SK-N-SH treated with all-trans-retinoic acid at 6 μM for 48 hours (cell line): Measurements from ENCODE around the gene PIGM.

Experiments
- ATAC-seq: fragments of 200-7000 bp; cut with Tn5 transposase; 3 replicates; pipeline ENCODE4 v1.9.1; 2020; ENCODE audit warnings: mild to moderate bottlenecking, moderate library complexity
- ARNTL ChIP-seq: fragments of 450-650 bp; formaldehyde crosslinking; IDR thresholded peaks from 2 replicates; pipeline ENCODE4 v1.5.0; 2020; ENCODE audit warnings: low read depth, mild to moderate bottlenecking, moderate library complexity, borderline replicate concordance
- BACH2 ChIP-seq: fragments of 250-450 bp; sonication (Bioruptor Pico); IDR thresholded peaks from 2 replicates; pipeline ENCODE4 v1.9.0; 2021; ENCODE audit warnings: mild to moderate bottlenecking, borderline replicate concordance
- CREB5 ChIP-seq: fragments of 250-450 bp; sonication (Bioruptor Pico); IDR thresholded peaks from 2 replicates; pipeline ENCODE4 v1.5.1; 2020; ENCODE audit warnings: low read depth, mild to moderate bottlenecking, moderate library complexity
- CSDC2 ChIP-seq: fragments of 250-450 bp; sonication (Bioruptor Pico); IDR thresholded peaks from 2 replicates; pipeline ENCODE4 v1.5.0; 2020; ENCODE audit warnings: mild to moderate bottlenecking, moderate library complexity
- CSRNP3 ChIP-seq: fragments of 250-450 bp; sonication (Bioruptor Pico); IDR thresholded peaks from 2 replicates; pipeline ENCODE4 v1.5.1; 2021; ENCODE audit warnings: mild to moderate bottlenecking, moderate library complexity
- ESRRG ChIP-seq: fragments of 250-450 bp; sonication (Bioruptor Pico); IDR thresholded peaks from 2 replicates; pipeline ENCODE4 v1.6.1; 2021; ENCODE audit warnings: mild to moderate bottlenecking
- GLIS3 ChIP-seq: fragments of 250-450 bp; sonication (Bioruptor Pico); IDR thresholded peaks from 2 replicates; pipeline ENCODE4 v1.5.0; 2020; ENCODE audit warnings: mild to moderate bottlenecking, moderate library complexity
- OSR1 ChIP-seq: fragments of 250-450 bp; sonication (Bioruptor Pico); IDR thresholded peaks from 2 replicates; pipeline ENCODE4 v1.8.0; 2022; ENCODE audit warnings: moderate library complexity, mild to moderate bottlenecking, inconsistent platforms
- POU6F1 ChIP-seq: fragments of 250-450 bp; sonication (Bioruptor Pico); IDR thresholded peaks from 2 replicates; pipeline ENCODE4 v1.8.0; 2021; ENCODE audit warnings: low read depth, mild to moderate bottlenecking, moderate library complexity, borderline replicate concordance
- PPARA ChIP-seq: fragments of 250-450 bp; sonication (Bioruptor Pico); IDR thresholded peaks from 2 replicates; pipeline ENCODE4 v1.5.0; 2020; ENCODE audit warnings: mild to moderate bottlenecking, borderline replicate concordance
- RARB ChIP-seq: fragments of 250-450 bp; sonication (Bioruptor Pico); IDR thresholded peaks from 2 replicates; pipeline ENCODE4 v1.8.0; 2021; ENCODE audit warnings: mild to moderate bottlenecking, moderate library complexity
- SNAI2 ChIP-seq: fragments of 250-450 bp; sonication (Bioruptor Pico); IDR thresholded peaks from 2 replicates; pipeline ENCODE4 v1.5.0; 2020; ENCODE audit warnings: mild to moderate bottlenecking, moderate library complexity
- TCF4 ChIP-seq: fragments of 250-450 bp; sonication (Bioruptor Pico); IDR thresholded peaks from 2 replicates; pipeline ENCODE4 v1.8.0; 2021; ENCODE audit warnings: mild to moderate bottlenecking, moderate library complexity, borderline replicate concordance
- TOX ChIP-seq: fragments of 250-450 bp; sonication (Bioruptor Pico); IDR thresholded peaks from 2 replicates; pipeline ENCODE4 v1.8.0; 2021; ENCODE audit warnings: mild to moderate bottlenecking, moderate library complexity, borderline replicate concordance
- ZC3H10 ChIP-seq: fragments of 250-450 bp; sonication (Bioruptor Pico); IDR thresholded peaks from 2 replicates; pipeline ENCODE4 v1.5.1; 2021; ENCODE audit warnings: mild to moderate bottlenecking, moderate library complexity
- ZFP3 ChIP-seq: fragments of 250-450 bp; sonication (Bioruptor Pico); IDR thresholded peaks from 2 replicates; pipeline ENCODE4 v1.5.0; 2020; ENCODE audit warnings: mild to moderate bottlenecking, moderate library complexity
- ZFP30 ChIP-seq: fragments of 450-650 bp; formaldehyde crosslinking; IDR thresholded peaks from 2 replicates; pipeline ENCODE4 v1.5.0; 2022; ENCODE audit warnings: mild to moderate bottlenecking, moderate library complexity
- ZNF565 ChIP-seq: fragments of 450-650 bp; formaldehyde crosslinking; conservative IDR thresholded peaks from 2 replicates; pipeline ENCODE4 v1.5.0; 2020; ENCODE audit warnings: low read depth, mild to moderate bottlenecking, moderate library complexity
- ZNF8 ChIP-seq: fragments of 450-650 bp; formaldehyde crosslinking; IDR thresholded peaks from 2 replicates; pipeline ENCODE4 v1.5.0; 2020; ENCODE audit warnings: mild to moderate bottlenecking, moderate library complexity
- TF ChIP-seq, protein P1 (sequence below): fragments of 250-450 bp; sonication (Bioruptor Pico); IDR thresholded peaks from 2 replicates; pipeline ENCODE4 v1.8.0; 2020; ENCODE audit warnings: mild to moderate bottlenecking, moderate library complexity, borderline replicate concordance
- TF ChIP-seq, protein P2 (sequence below): fragments of 250-450 bp; sonication (Bioruptor Pico); IDR thresholded peaks from 2 replicates; pipeline ENCODE4 v1.5.0; 2020; ENCODE audit warnings: mild to moderate bottlenecking, moderate library complexity

Gene PIGM

GRCh38 chr1:159988006-159988405 is 43.8 kb downstream of the PIGM start:
- no peak for TF ChIP-seq ZFP3 (CRISPR knock-in tag)
- no peak for TF ChIP-seq SNAI2 (CRISPR knock-in tag)
- TF ChIP-seq OSR1 = no peak
- TF ChIP-seq, protein P1, sequence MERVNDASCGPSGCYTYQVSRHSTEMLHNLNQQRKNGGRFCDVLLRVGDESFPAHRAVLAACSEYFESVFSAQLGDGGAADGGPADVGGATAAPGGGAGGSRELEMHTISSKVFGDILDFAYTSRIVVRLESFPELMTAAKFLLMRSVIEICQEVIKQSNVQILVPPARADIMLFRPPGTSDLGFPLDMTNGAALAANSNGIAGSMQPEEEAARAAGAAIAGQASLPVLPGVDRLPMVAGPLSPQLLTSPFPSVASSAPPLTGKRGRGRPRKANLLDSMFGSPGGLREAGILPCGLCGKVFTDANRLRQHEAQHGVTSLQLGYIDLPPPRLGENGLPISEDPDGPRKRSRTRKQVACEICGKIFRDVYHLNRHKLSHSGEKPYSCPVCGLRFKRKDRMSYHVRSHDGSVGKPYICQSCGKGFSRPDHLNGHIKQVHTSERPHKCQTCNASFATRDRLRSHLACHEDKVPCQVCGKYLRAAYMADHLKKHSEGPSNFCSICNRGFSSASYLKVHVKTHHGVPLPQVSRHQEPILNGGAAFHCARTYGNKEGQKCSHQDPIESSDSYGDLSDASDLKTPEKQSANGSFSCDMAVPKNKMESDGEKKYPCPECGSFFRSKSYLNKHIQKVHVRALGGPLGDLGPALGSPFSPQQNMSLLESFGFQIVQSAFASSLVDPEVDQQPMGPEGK (CRISPR knock-in tag) = no peak
- no peak for TF ChIP-seq CREB5
- no peak for TF ChIP-seq BACH2 (CRISPR knock-in tag)
- no peak for TF ChIP-seq ZNF565 (CRISPR knock-in tag)
- no peak for TF ChIP-seq ZFP30 (CRISPR knock-in tag)
- TF ChIP-seq CSRNP3 (CRISPR knock-in tag) = no peak
- TF ChIP-seq TOX = no peak
- TF ChIP-seq ZNF8 (CRISPR knock-in tag) = no peak
- ATAC-seq = no peak

GRCh38 chr1:159987186-159987585 is 44.6 kb downstream of the PIGM start:
- no peak for TF ChIP-seq SNAI2 (CRISPR knock-in tag)
- no peak for TF ChIP-seq PPARA (CRISPR knock-in tag)
- no peak for TF ChIP-seq GLIS3
- no peak for TF ChIP-seq ZFP30 (CRISPR knock-in tag)
- TF ChIP-seq CSDC2 = no peak
- TF ChIP-seq TCF4 = no peak
- no peak for TF ChIP-seq ZNF565 (CRISPR knock-in tag)
- no peak for TF ChIP-seq RARB
- no peak for TF ChIP-seq ARNTL (CRISPR knock-in tag)
- no peak for TF ChIP-seq OSR1
- no peak for TF ChIP-seq ZFP3 (CRISPR knock-in tag)

GRCh38 chr1:159986531-159986930 is 45.3 kb downstream of the PIGM start:
- TF ChIP-seq TCF4 (no peak), ZC3H10 (CRISPR knock-in tag) (no peak), ESRRG (CRISPR knock-in tag) (no peak)
- TF ChIP-seq, protein P1 (CRISPR knock-in tag) = no peak
- TF ChIP-seq, protein P2, sequence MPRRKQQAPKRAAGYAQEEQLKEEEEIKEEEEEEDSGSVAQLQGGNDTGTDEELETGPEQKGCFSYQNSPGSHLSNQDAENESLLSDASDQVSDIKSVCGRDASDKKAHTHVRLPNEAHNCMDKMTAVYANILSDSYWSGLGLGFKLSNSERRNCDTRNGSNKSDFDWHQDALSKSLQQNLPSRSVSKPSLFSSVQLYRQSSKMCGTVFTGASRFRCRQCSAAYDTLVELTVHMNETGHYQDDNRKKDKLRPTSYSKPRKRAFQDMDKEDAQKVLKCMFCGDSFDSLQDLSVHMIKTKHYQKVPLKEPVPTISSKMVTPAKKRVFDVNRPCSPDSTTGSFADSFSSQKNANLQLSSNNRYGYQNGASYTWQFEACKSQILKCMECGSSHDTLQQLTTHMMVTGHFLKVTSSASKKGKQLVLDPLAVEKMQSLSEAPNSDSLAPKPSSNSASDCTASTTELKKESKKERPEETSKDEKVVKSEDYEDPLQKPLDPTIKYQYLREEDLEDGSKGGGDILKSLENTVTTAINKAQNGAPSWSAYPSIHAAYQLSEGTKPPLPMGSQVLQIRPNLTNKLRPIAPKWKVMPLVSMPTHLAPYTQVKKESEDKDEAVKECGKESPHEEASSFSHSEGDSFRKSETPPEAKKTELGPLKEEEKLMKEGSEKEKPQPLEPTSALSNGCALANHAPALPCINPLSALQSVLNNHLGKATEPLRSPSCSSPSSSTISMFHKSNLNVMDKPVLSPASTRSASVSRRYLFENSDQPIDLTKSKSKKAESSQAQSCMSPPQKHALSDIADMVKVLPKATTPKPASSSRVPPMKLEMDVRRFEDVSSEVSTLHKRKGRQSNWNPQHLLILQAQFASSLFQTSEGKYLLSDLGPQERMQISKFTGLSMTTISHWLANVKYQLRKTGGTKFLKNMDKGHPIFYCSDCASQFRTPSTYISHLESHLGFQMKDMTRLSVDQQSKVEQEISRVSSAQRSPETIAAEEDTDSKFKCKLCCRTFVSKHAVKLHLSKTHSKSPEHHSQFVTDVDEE (CRISPR knock-in tag) = no peak
- TF ChIP-seq, all 23 proteins: peak for 0
- ATAC-seq = no peak

More at GRCh38 chr1:159987186-159987585, 44.6 kb downstream of the PIGM start:
- no peak for ATAC-seq

DNA sequence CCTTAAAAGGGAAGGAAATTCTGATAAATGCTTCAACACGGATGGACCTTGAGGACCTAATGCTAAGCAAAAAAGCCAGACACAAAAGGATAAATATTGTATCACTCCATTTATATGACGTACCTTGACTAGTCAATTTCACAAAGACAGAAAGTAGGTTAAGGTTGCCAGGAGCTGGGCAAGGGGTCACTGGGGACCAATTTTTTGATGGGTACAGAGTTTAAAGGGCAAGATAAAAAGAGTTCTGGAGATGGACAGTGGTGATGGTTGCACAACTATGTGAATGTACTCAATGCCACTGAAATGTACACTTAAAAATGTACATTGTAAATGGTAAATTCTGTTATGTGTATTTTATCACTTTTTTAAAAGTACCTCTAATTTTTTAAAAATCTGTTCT is 45.7 kb downstream of the PIGM start:
- TF ChIP-seq POU6F1 (CRISPR knock-in tag) (no peak), BACH2 (CRISPR knock-in tag) (no peak)
- TF ChIP-seq, protein P1 (CRISPR knock-in tag) = no peak
- TF ChIP-seq, all 23 proteins: peak for 0
- no peak for ATAC-seq
